Stimulated activated CD4-positive, alpha-beta T cell treated with anti-CD3 and anti-CD28 coated beads, Interleukin-2, amount 100 ng/mL, for 24 hours (primary cell): ENCODE measurements around the gene SNCAIP.
"Not testable (repeated sequence)": the region's sequence is repeated elsewhere in the genome, so short reads cannot be mapped to it uniquely, and the experiment has no call there.

Experiments
- DNase-seq, 2 donors: peaks; one replicate each; pipeline ENCODE4 v3.0.0-alpha.2; 2020

SNCAIP gene

GRCh38 chr5:122366501-122366900 lies 54.5 kb downstream of the SNCAIP start:
- no peak for DNase-seq

- DNase-seq, result no peak
Observed at GRCh38 chr5:122367456-122367855, 55.4 kb downstream of the SNCAIP start.

GRCh38 chr5:122368510-122369251 lies 56.6 kb downstream of the SNCAIP start:
- no peak for DNase-seq

- DNase-seq, result no peak
Observed at GRCh38 chr5:122369253-122369815, 57.3 kb downstream of the SNCAIP start.

- DNase-seq, result no peak
Observed at GRCh38 chr5:122371511-122372151, 59.6 kb downstream of the SNCAIP start.

- DNase-seq, result no peak
Observed at GRCh38 chr5:122374110-122374509, 62.1 kb downstream of the SNCAIP start.

- DNase-seq, result no peak
Observed at GRCh38 chr5:122375801-122376200, 63.8 kb downstream of the SNCAIP start.

GRCh38 chr5:122376250-122376649 lies 64.2 kb downstream of the SNCAIP start:
- no peak for DNase-seq

- DNase-seq, result no peak
Observed at GRCh38 chr5:122377026-122377425, 65.0 kb downstream of the SNCAIP start.

GRCh38 chr5:122382938-122383337 lies 70.9 kb downstream of the SNCAIP start:
- DNase-seq, result not testable (repeated sequence)

GRCh38 chr5:122384739-122385235 lies 72.8 kb downstream of the SNCAIP start:
- no peak for DNase-seq

- DNase-seq, result no peak
Observed at GRCh38 chr5:122385286-122385685, 73.2 kb downstream of the SNCAIP start.

- no peak for DNase-seq
Observed at GRCh38 chr5:122385808-122386207, 73.8 kb downstream of the SNCAIP start.

- DNase-seq, result no peak
Observed at GRCh38 chr5:122390154-122390553, 78.1 kb downstream of the SNCAIP start.

- DNase-seq, result no peak
Observed at GRCh38 chr5:122390694-122391093, 78.7 kb downstream of the SNCAIP start.

GRCh38 chr5:122391621-122392020 lies 79.6 kb downstream of the SNCAIP start:
- no peak for DNase-seq

- DNase-seq, result no peak
Observed at GRCh38 chr5:122392224-122392623, 80.2 kb downstream of the SNCAIP start.

GRCh38 chr5:122392824-122393223 lies 80.8 kb downstream of the SNCAIP start:
- no peak for DNase-seq

- DNase-seq, result no peak
Observed at GRCh38 chr5:122394284-122394930, 82.4 kb downstream of the SNCAIP start.

- no peak for DNase-seq
Observed at GRCh38 chr5:122398016-122398415, 86.0 kb downstream of the SNCAIP start.

GRCh38 chr5:122400341-122400740 lies 88.3 kb downstream of the SNCAIP start:
- no peak for DNase-seq

GRCh38 chr5:122400938-122401337 lies 88.9 kb downstream of the SNCAIP start:
- DNase-seq, result no peak

GRCh38 chr5:122401976-122402725 lies 90.1 kb downstream of the SNCAIP start:
- DNase-seq, result no peak
